Myocyte (in vitro differentiated cells): Measurements from ENCODE around the gene ZNF860. TPM values are rescaled to one million over a fixed set of nuclear protein-coding genes. Genes with fewer than 3 reads are reported as not detected.

Source experiments
- total RNA-seq: library from RNA; depleted of rRNA; stranded (reverse); fragments of >200 nt; gene quantifications from 2 replicates; pipeline ENCODE4 v1.2.3, GENCODE V29; 2014

ZNF860 gene
- total RNA-seq, 1 donor from 2014 or later = 0.48 TPM

Other genes with a start within 250 kb of the ZNF860 start
- 15.2 and 15.5 TPM in 2 replicates for gene OSBPL10, start 488 bp upstream of the ZNF860 start, total RNA-seq
- 28.3 and 28.9 TPM in 2 replicates for gene GPD1L, start 124.9 kb downstream of the ZNF860 start, total RNA-seq